GM23338 (cell line): Measurements from ENCODE around the gene GPD2.

Source experiments
- CREB1 ChIP-seq: fragments of 250-450 bp; sonication (Bioruptor Pico); IDR thresholded peaks from 2 replicates; pipeline ENCODE4 v1.5.0; 2020; ENCODE audit warnings: low read depth, mild to moderate bottlenecking, moderate library complexity
- CTCF ChIP-seq, 2 experiments: fragments of 200-600 bp in 1 of 2; sonication (generic) in 1 of 2; conservative IDR thresholded peaks; 2 replicates each; pipeline versions ENCODE4 v1.5.1 to v1.6.1; 2016 to 2017; ENCODE audit warnings: antibody characterized with exemption in 2 of 2, low read depth in 2 of 2, mild to moderate bottlenecking in 2 of 2, moderate library complexity in 1 of 2
- ETS1 ChIP-seq: IDR thresholded peaks from 2 replicates; pipeline ENCODE4 v1.6.1; 2016; ENCODE audit warnings: antibody characterized with exemption
- EZH2 ChIP-seq: fragments of 200-600 bp; sonication (generic); IDR thresholded peaks from one replicate; pipeline ENCODE4 v1.8.0; 2017; ENCODE audit warnings: antibody characterized with exemption, mild to moderate bottlenecking, low read depth; ENCODE audit not compliant: unreplicated experiment
- EZH2phosphoT487 ChIP-seq: fragments of 200-600 bp; sonication (generic); IDR thresholded peaks from one replicate; pipeline ENCODE4 v1.8.1; 2018; ENCODE audit warnings: antibody characterized with exemption; ENCODE audit not compliant: unreplicated experiment
- JUNB ChIP-seq: IDR thresholded peaks from one replicate; pipeline ENCODE4 v1.6.1; 2016; ENCODE audit warnings: antibody characterized with exemption; ENCODE audit not compliant: unreplicated experiment
- POLR2AphosphoS5 ChIP-seq: IDR thresholded peaks from 2 replicates; pipeline ENCODE4 v1.6.1; 2016; ENCODE audit warnings: antibody characterized with exemption, low read depth
- REST ChIP-seq: IDR thresholded peaks from one replicate; pipeline ENCODE4 v1.6.1; 2018; ENCODE audit warnings: antibody characterized with exemption; ENCODE audit not compliant: unreplicated experiment
- STAT1 ChIP-seq: IDR thresholded peaks from one replicate; pipeline ENCODE4 v1.6.1; 2016; ENCODE audit warnings: antibody characterized with exemption; ENCODE audit not compliant: unreplicated experiment
- ZNF114 ChIP-seq: fragments of 250-450 bp; sonication (Bioruptor Pico); IDR thresholded peaks from 2 replicates; pipeline ENCODE4 v1.5.0; 2020; ENCODE audit warnings: mild to moderate bottlenecking, moderate library complexity

- no peak for TF ChIP-seq CTCF (conservative IDR thresholded peaks at IDR 0.05; ENCODE audit: low read depth in 2 of 2)
- no peak for TF ChIP-seq STAT1
- TF ChIP-seq EZH2, result no peak
- no peak for TF ChIP-seq REST
- TF ChIP-seq EZH2phosphoT487, result no peak
- TF ChIP-seq POLR2AphosphoS5, result no peak
- no peak for TF ChIP-seq JUNB
- no peak for TF ChIP-seq CREB1
- TF ChIP-seq ZNF114, result no peak
- TF ChIP-seq ETS1, result no peak
Measured at GRCh38 chr2:156539086-156539860, 103.1 kb downstream of the GPD2 start.
